Activated naive CD4-positive, alpha-beta T cell treated with Interleukin-2 at 50 U/mL for 16 hours (primary cell): ENCODE measurements around the gene ATP2B2.

Experiments used
- DNase-seq: peaks from one replicate; pipeline ENCODE4 v3.0.0-alpha.2; 2020

ATP2B2 gene

DNA sequence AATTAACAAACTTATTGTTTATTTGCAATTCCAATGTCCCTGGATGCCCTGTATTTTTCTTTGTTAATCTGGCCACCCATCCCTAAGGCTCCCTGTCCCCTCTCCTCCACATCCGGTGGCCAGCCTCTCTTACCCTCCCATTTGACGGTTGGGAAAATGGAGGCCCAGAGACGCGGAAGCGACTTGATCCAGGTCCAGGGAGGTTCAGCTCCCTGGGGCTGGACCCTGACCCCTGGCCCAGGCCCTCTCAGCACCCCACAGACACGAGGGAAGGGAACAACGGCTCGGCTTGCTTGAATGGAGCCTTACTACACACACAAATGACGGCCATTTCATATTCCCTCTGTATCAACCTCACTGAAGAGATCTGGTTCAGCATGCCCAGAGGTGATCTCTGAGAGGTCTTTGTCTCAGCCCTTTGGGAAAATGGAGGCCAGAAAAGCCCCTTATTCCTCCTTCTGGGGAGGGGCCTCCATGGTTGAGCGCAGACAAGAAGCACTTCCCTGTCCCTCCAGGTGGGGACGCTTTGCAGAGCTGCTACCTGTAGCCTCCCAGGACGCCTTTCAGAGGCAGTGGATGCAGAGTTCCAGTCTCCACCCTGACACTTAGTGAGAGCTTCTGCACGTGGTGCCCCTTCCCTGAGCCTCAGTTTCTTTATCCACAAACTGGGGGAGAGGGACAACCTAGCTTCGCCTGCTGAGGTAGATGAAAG lies 82.1 kb downstream of the ATP2B2 start:
- DNase-seq = no peak

DNA sequence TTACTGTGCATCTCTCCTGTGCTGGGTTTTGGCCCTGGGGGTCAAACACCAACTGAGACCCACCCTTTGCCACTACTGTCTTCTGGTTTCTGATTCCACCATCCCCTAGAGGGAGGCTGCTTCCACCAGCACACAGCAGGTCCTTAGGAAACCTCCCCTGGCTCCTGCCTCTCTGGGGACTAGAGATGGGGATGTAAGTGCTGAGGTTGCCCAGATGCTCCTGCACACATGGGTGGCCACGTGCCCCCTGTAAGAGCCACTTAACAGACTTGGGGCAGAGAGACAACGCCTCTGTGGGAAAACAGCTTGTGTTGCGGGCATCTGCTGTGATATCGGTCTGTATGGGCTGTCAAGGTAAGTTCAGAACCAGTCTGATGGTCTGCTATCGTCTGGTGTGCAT lies 83.4 kb downstream of the ATP2B2 start:
- DNase-seq = no peak

DNA sequence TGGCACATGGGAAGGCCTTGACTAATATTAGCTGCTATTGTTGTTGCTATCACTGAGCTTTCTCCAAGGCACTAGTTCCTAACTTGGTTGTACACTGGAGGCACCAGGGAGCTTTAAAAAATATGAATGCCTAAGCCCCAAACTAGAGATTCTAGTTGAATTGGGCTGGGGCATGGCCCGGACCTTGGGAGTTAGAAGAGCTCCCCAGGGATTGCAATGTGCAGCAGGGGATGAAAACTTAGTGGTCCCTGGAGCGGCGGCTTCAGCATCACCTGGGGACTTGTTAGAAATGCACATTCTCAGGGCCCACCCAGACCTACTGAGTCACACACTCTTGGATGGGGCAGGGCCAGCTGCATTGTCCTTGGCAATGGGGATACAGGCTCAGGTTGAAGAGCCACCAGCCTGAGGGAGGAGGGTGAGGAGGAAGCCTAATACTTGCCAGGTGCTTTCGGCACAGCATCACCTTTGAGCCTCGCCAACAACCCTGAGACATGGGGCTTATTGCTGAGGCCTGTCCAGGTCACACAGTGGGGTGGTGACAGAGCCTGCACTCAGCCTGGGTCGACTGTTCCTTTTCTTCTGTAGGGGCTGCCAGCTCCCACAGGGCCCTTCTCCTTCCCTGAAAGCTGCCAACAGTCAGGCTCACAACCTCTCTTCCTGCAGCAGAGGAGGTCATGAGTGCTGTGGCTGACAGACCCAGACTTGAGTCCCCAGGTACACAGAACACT lies 84.5 kb downstream of the ATP2B2 start:
- no peak for DNase-seq

DNA sequence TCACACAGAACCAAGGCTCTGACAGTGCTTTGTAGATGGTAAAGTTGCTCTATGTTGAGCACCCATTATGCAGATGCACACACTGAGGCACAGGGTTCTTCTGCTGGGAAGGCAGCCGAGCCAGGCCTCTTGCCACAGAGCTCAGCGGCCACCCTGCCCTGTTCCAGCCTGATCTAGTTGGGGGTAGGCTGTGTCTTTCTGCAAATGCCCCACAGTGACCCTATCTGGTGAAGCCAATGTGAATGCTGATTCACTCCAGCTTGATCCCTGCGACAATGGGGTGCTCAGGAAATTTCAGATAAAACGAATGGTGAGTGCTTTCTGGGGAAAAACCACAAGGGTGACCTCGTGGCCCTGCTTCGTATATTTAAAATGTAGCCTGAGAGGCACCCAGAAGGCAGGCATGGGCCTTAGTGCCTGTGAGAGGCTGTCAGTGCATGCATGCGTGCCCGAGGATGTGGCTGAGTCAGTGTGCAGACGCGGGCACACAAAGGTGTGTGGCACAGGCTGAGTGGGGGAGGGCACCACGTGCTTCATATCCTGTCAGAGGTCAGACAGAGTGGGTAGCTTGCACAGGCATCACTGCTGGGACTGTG lies 85.7 kb downstream of the ATP2B2 start:
- DNase-seq = peak; percentile 32

DNA sequence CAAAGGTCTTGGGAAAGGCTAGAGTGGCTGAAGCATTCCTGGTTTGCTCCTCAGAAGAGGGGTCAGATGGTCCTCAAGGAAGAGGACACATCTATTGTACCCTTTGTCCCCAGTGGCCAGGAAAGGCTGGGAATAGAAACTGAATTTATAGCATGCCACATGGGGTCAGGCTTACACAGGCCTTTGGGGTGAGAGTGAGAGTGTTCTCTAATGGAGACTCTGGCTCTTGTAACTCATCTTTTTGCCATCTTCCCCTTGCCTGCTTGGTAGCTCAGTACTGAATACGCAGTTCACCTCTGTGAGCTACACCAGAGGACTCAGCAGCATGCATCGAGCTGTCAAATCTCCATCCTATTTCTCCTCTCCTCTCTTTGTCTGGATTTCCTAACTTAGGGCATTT lies 87.5 kb downstream of the ATP2B2 start:
- no peak for DNase-seq

DNA sequence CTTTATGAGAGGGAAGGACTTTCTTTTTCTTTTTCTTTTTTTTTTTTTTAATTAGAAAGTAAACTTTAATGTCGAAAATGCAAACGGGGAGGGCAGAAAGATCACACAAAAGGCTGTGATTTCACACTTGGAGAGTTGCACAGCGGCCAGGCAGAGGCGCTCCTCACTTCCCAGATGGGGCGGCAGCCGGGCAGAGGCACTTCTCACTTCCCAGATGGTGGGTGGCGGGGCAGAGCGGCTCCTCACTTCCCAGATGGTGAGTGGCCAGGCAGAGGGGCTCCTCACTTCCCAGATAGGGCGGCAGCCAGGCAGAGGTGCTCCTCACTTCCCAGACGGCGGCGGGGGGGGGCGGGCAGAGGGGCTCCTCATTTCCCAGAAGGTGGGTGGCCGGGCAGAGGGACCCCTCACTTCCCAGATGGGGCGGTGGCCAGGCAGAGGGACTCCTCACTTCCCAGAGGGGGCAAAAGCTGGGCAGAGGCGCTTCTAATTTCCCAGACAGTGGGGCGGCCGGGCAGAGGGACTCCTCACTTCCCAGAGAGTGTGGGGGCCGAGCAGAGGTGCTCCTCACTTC lies 88.6 kb downstream of the ATP2B2 start:
- no peak for DNase-seq

DNA sequence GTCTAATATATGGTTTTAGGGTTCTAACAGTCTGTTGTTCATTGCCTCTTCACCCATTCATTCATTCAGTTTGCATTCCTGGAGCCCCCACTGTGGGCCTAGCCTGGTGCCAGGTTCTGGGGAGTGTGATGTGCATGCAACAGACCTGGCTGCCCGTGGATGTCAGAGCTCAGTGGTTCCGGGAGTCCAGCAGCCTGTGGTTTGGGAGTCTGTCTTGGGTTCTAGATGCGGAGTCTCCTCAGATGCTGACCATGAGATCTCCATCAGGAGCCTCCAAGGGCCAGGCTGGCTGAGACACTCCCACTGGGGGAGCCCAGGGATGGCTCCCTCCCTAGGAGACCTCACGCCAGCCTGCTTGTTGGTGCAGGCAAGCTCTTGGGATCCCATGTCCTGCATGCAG lies 92.3 kb downstream of the ATP2B2 start:
- DNase-seq = no peak

DNA sequence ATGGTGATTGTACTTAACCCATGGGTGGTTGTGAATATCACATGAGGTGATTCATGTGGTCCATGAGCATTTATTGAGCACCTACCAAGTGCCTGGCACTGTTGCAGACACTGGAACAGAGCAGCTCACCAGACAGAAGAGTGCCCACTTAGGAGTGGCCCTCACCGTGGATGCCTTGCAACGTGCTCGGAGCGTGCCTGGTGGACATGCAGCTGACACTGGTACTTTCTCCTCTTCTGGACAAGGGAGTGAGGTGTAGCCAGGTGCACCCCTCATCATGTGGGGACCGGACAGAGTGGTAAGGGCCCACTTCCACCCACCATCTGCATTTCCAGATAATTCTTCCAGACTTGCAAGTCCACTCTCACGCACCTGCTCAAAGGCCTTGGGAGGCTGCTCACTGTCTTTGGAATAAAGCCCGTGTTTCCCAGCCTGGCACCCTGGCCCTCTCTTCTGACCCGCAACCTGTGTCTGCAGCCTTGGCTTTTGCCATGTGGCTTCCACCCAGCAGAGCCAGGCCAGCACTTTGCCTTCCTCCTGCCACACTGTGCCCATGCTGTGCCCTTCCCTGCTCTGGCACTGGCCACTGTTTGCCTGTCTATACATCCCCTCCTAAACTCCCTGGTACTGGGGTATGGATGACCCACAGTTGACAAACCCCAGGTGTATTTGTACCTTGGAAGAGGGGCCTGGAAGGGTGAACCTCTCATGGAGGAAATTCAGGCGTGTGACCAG lies 93.6 kb downstream of the ATP2B2 start:
- no peak for DNase-seq

DNA sequence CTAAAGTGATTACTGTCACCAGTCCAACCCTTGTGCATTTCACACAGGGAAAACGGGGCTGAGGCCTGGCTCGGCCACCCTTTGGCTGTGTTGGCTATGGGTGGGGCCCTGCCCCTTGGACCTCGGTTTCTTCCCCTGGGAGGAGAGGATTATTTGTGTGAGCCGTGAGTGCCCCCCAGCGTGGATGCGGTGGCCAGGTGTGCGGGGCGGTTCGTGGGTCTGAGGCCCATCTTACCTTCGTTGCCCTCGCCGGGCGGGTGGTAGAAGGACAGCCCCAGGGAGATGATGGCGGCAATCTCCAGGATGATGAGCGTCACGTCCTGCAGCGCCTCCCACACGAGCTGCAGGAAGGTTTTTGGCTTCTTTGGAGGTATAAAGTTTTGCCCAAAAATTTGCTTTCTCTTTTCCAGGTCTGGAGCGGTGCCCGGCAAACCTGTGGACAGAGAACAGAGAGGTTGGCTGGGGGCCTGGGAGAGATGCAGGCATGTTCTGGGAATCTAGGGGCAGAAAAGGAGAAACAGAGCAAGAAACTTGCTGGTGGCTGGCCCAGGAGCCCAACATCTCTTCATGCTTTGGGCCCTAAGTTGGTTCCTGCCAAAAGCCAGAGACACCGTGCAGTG lies 94.9 kb downstream of the ATP2B2 start:
- no peak for DNase-seq

DNA sequence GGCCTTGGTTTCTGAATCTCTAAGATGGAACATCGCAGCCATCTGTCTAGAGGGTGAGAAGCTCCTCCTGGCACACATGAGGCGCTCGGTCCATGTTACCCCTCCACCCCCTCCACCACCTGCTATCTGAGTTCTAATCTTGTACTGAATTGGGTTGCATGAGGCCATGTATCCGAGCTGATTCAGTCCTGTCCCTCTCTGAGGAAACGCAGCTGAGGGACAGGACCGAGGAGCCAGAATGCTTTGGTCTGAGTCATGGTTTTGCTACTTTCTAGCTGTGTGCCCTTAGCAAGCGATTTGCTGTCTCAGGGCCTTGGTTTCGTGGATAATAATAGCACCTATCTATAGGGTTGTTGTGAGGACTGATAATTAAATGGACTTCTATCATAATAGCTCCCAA lies 96.7 kb downstream of the ATP2B2 start:
- no peak for DNase-seq

DNA sequence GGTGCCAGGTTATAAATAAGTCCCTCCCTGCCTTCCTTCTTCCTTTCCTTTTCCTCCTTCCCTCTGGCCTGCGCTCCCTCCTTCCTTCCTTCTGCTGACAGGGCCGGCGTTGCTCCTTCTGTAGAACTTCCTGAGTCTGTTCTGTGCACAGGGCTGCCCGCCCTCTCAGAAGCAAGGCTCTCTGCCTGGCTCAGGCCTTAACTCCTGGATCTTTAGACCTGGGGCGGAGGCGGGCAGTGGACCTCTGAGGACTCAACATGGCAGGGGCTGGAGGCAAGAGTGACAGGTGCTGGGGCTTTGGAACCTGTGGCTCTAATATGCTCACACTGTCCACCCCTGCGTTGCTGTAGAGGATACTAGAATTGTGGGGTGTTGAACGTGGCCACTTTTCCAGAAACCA lies 98.0 kb downstream of the ATP2B2 start:
- no peak for DNase-seq

DNA sequence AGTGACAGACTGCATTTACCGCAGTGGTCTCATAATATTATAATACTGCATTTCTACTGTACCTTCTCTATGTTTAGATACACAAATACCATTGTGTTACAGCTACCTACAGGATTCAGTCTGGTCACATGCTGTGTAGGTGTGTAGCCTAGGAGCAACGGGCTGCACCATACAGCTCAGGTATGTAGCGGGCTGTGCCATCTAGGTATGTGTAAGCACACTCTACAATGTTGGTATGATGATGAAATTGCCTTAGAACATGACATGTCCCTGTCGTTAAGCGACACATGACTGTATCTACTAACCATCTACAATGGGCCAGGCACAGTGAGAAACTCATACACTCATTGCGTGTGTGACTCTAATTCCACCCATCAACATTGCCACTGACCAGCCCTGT lies 99.0 kb downstream of the ATP2B2 start:
- DNase-seq = no peak

DNA sequence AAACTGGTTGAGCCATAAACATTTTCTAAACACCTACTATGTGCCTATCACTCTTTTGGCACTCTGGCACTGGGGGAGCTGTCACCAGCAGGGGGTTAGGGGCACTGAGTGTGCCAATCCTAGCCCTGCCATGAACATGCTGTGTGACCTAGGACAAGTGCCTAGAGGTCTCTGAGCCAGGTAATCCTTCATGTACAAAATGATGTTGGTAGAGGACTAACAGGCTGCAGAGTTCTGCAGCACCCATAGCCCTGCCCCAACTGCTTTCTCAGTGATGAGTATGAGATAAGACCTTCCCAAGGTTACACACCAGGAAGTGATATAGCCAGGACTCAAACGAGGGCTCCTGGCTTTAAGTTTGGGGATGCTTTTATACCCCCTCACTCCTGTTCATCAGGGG lies 99.6 kb downstream of the ATP2B2 start:
- no peak for DNase-seq

DNA sequence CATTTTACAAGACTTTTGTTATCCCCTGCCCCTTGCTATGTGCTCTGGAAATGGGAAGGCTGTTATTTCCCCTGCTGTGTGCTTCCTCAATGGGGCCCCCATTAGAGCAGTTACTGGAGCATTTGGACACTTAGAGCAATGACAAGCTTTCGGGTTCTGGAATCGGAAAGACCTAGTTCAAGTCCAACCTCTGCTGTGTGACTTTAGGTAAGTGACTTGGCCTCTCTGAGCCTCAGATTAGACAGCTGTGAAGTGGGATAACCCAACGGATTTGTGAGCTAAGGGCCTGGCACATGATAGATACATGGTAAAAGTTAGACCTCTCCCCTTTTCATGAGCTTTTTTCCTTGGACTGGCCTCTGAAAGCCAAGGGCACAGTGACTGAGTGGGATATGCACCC lies 100.5 kb downstream of the ATP2B2 start:
- DNase-seq = no peak

DNA sequence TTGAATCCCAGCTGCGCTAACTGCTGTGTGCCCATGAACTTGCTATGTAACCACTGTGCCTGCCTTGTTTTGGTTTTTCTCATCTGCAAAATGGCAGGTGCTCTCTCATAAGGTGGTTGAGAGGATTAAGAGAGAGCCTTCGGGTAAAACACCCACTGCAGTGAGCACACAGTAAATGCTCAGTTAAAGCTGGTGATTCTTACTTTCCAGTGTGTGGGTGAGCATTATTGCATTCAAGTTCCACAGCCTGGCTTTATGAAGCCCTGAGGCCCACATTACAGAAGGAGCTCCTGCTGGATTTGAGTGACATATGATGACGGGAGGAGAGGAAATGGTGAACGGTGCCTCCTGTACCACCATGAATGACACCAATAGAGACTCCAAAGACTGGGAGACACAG lies 101.0 kb downstream of the ATP2B2 start:
- DNase-seq = no peak

DNA sequence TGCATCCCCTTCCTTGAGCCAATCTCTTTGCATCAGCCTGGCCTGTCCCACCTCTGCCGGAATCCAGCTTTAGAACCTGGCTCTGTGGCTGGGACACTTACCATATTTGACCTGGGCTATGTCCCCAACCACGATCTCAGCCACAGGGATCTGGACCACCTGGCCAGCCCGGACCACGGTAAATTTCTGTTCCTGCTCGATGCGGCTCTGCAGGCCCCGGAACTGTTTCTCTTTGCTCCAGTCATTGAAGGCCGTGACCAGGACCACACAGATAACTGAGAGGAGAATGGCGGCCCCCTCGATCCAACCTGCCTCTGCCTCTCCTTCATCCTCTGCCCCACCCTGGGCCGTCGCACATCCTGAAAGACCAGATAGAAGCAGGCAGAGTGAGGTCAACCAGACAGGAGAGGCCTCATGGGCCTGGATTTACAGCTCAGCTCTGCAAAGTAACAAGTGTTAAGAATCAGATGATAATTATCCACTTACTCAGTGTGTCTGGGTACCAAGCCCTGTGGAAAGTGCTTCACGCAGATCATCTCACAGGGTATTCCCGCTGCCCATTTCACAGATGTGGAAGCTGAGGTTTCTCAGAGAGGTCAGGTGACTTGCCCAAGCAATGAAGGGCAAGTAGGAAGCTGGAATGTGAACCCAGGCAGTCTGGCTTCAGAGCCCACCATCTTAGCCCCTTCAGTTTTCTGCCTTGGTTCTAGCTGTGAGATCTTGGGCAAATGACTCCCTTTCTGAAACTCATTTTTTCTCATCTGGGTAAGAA lies 103.2 kb downstream of the ATP2B2 start:
- no peak for DNase-seq

DNA sequence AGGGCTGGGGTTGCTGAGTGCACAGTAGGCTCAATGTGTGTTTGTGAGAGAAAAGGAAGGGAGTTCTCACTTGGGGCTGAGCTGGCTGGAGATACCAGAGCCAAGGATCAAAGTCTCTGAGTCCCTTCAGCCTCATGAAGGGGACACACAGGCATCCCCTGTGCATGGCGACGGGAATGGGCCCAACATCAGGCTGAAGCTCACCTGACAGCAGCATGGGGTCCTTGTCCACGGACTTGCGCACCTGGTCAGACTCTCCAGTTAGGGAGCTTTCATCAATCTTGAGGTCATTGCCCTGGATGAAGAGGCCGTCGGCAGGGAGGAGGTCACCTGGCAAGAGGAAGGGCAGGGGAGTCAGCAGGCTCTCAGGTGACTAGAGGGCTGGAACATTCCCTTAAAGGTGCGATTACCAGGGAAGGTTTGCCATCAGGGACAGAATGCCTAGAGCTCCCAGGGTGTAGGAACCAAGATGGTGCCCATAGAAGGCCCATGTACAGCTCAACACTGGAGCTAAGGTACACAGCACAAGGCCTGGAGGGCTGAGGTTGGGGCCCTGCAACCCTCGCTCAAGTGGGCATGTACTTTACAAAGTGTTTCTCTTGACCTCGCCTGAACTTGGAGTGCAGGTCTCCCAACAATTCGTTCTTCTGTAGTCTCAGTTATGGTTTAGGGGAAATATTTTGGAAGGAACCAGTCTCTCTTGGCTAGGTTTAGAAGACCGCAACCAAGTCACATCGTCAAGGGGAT lies 104.5 kb downstream of the ATP2B2 start:
- DNase-seq = no peak

DNA sequence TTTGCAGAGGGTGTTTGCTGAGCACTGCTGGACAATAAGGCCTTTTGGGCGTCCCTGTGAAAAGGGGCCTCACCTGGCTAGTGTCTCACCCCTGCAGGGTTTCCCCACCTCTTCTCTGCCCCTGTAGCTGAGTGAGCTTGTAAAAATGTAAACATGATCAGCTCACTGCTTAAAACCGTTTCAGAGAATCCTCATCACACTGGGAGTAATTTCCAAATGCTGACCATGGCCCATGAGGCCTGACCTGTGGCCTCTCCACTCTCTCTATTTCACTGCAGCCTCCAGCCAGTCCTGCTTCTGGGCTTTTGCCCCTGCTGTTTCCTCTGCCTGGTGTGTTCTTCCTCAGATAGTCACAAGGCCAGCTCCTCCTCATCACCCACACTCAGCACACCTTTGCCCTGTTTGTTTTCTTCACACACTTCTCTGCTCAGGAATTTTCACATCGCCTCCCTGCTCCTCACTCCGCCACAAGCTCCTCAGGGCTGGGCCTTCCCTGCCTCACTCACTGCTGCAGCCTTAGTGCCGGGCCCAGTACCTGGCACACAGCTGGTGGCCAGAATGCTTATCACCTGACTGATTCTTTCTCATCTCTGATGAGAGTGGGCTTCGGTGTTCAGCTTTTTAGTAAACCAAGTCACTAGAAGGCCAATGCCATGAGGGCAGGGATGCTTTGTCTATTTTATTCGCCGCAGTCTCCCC lies 105.2 kb downstream of the ATP2B2 start:
- no peak for DNase-seq

DNA sequence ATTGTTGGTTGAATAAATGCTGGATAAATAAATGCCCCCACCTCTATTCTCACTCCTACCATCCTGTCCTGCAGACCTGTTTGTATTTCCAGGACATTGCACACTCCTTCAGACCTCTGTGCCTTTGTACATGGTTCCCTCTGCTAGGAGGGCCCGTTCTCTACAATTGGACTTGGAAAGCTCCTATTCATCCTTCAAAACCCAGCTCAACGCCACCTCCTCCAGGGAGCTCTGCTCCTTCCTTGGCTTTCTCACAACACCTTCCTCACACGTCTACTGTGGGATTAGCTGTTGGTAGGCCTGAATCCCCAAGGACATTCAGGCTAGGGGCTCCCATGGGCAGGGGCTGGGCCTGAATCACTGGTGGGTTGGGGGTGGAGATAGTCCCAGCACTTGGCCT lies 105.8 kb downstream of the ATP2B2 start:
- no peak for DNase-seq

DNA sequence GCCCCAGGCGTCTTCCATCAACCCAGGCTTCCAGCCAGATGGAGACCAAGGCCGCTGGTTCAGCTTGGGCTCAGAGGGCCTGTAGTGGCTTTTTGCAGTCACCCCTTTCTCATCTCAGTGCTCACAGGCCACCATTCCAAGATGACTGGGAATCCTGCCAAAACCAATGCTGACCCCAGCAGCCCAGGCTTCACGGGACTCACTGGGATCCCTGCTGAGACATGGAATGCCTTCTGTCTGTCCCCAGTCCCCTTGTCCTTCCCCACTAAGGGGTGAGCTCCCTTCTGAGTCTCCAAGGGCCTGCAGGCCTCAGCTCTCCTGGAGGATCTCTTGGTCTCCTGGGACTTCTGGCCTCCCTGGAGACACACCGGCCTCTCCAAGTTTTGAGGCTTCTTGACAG lies 107.0 kb downstream of the ATP2B2 start:
- DNase-seq = no peak

DNA sequence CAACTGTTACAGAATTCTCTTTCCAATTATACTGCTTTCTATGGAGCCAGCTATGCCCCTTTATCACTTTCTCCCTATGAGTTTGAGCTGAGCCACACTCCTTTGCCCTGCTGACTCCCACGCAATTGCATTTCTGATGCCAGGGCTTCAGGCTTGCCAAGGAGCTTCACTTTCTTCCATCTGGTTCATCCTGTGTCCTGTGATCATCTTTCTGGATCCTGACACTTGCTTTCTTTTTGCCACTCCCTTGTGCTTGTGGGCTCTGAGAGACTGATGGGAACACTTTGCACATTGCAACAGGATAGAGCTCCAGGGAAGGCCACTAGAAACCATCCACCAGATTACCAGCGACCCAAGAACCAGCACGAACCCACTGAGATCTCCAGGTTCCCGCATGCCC lies 107.5 kb downstream of the ATP2B2 start:
- DNase-seq = no peak
